ENCODE measurements around the gene GCH1.

GRCh38 chr14:54806616-54807015 is 96.0 kb downstream of the GCH1 start:
- no peak for TF ChIP-seq CTCF (IDR thresholded peaks at IDR 0.05)
- TF ChIP-seq POLR2A (IDR thresholded peaks at IDR 0.05), result no peak
